Upper lobe of left lung (tissue), 4 donors: ENCODE data around the gene USP36.

Experiments
- POLR2A ChIP-seq, 4 donors: fragments of 450-650 bp; IDR thresholded peaks; one replicate each; pipeline ENCODE4 v1.5.1; 2016 to 2017; ENCODE audit warnings: antibody characterized with exemption in 4 of 4, mild to moderate bottlenecking in 2 of 4
- POLR2AphosphoS5 ChIP-seq, 2 donors: sonication (generic); formaldehyde crosslinking; IDR thresholded peaks; one replicate each; pipeline ENCODE4 v1.5.1; 2017; ENCODE audit warnings: antibody characterized with exemption in 2 of 2
- TF ChIP-seq, protein P1 (sequence below), 6 experiments: fragments of 450-650 bp in 4 of 6; fragments of 200-600 bp in 2 of 6; sonication (generic) in 2 of 6; IDR thresholded peaks; one replicate each; pipeline ENCODE4 v1.5.1; 2016 to 2019; ENCODE audit warnings: antibody characterized with exemption in 6 of 6

DNA sequence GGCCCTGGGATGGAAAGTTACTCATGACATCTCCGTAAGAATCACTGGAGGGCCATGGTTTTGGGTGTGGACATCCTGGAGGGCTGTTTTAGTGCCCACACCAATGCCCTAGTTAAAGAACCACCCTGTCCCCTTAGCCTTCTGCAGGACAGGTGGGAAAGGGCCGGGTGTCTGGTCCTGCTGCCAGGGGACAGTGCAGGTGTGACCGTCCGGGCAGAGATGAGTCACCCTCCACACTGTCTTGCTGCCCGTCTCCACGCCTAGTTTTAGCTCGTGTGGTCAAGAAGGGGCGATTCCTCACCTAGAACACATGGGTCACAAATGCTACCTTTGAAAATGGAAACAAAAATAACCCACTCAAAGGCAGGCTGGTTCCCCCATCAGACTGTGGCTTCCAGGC is 45.3 kb upstream of the USP36 start:
- TF ChIP-seq POLR2AphosphoS5 (IDR thresholded peaks at IDR 0.05) (no peak), POLR2A (IDR thresholded peaks at IDR 0.05) (no peak)
- TF ChIP-seq, protein P1, sequence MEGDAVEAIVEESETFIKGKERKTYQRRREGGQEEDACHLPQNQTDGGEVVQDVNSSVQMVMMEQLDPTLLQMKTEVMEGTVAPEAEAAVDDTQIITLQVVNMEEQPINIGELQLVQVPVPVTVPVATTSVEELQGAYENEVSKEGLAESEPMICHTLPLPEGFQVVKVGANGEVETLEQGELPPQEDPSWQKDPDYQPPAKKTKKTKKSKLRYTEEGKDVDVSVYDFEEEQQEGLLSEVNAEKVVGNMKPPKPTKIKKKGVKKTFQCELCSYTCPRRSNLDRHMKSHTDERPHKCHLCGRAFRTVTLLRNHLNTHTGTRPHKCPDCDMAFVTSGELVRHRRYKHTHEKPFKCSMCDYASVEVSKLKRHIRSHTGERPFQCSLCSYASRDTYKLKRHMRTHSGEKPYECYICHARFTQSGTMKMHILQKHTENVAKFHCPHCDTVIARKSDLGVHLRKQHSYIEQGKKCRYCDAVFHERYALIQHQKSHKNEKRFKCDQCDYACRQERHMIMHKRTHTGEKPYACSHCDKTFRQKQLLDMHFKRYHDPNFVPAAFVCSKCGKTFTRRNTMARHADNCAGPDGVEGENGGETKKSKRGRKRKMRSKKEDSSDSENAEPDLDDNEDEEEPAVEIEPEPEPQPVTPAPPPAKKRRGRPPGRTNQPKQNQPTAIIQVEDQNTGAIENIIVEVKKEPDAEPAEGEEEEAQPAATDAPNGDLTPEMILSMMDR (IDR thresholded peaks at IDR 0.05): no peak
